CD4-positive, alpha-beta T cell (primary cell): ENCODE results near the gene XRCC5. TPM values are rescaled to one million over a fixed set of nuclear protein-coding genes. Genes with fewer than 3 reads are reported as not detected.

Source experiments
- ATAC-seq: fragments of 200-7000 bp; cut with Tn5 transposase; one replicate; pipeline ENCODE4 v1.10.0; 2022; ENCODE audit warnings: mild to moderate bottlenecking; ENCODE audit not compliant: poor library complexity
- CTCF ChIA-PET: fragments of 350-600 bp; sonication (Branson Sonifier 250); formaldehyde crosslinking; loops from one replicate; lab custom pipeline; 2021; ENCODE audit warnings: antibody characterized with exemption, inconsistent platforms; lab: Charles Lee
- POLR2A ChIA-PET: fragments of 350-600 bp; sonication (Branson Sonifier 250); formaldehyde crosslinking; loops from one replicate; lab custom pipeline; 2021; ENCODE audit warnings: antibody characterized with exemption, inconsistent platforms; lab: Charles Lee
- DNase-seq, 14 experiments: peaks; one replicate each; pipeline ENCODE4 v3.0.0-alpha.2; 2013 to 2020; ENCODE audit warnings: mixed read lengths in 2 of 14
- H3K27ac ChIP-seq, 2 donors: one replicate each; pipeline versions ENCODE4 v1.5.1 to v1.7.0; 2013; ENCODE audit warnings: low read length in 2 of 2, low read depth in 1 of 2, mild to moderate bottlenecking in 1 of 2
- H3K27me3 ChIP-seq, 2 experiments: 1 replicate in 1 of 2; 2 replicates in 1 of 2; pipeline versions ENCODE4 v1.6.1 to v1.7.0; 2013; ENCODE audit warnings: low read length in 2 of 2, control low read depth in 1 of 2, mild to moderate bottlenecking in 1 of 2, moderate library complexity in 1 of 2; ENCODE audit not compliant: insufficient read depth in 2 of 2, control insufficient read depth in 1 of 2
- H3K36me3 ChIP-seq: one replicate; pipeline ENCODE4 v1.6.1; 2013; ENCODE audit warnings: low read length, control low read depth; ENCODE audit not compliant: insufficient read depth
- H3K4me1 ChIP-seq: one replicate; pipeline ENCODE4 v1.6.1; 2013; ENCODE audit warnings: low read length, control low read depth; ENCODE audit not compliant: insufficient read depth
- H3K4me3 ChIP-seq: one replicate; pipeline ENCODE4 v1.5.1; 2013; ENCODE audit warnings: mild to moderate bottlenecking, low read length, moderate library complexity
- H3K9me3 ChIP-seq, 2 experiments: 1 replicate in 1 of 2; 2 replicates in 1 of 2; pipeline versions ENCODE4 v1.6.1 to v1.7.0; 2013; ENCODE audit warnings: low read length in 2 of 2, mild to moderate bottlenecking in 2 of 2, control low read depth in 1 of 2, moderate library complexity in 1 of 2; ENCODE audit not compliant: control insufficient read depth in 1 of 2, insufficient read depth in 1 of 2
- H3K27ac Mint-ChIP-seq: one replicate; pipeline ENCODE4 v1.8.0; 2020; ENCODE audit warnings: mixed read lengths
- H3K27me3 Mint-ChIP-seq: one replicate; pipeline ENCODE4 v1.8.0; 2021; ENCODE audit warnings: mixed read lengths
- H3K36me3 Mint-ChIP-seq: one replicate; pipeline ENCODE4 v1.8.0; 2021; ENCODE audit warnings: low read depth, mixed read lengths
- H3K4me1 Mint-ChIP-seq: one replicate; pipeline ENCODE4 v1.8.0; 2021; ENCODE audit warnings: low read depth, mixed read lengths
- H3K4me3 Mint-ChIP-seq: one replicate; pipeline ENCODE4 v1.8.0; 2020; ENCODE audit warnings: mild to moderate bottlenecking, mixed read lengths
- H3K9me3 Mint-ChIP-seq: one replicate; pipeline ENCODE4 v1.8.0; 2020; ENCODE audit warnings: mixed read lengths
- intact Hi-C, 2 experiments: fragments of 100-400 bp; cut with DNase I in 1 of 2; cut with micrococcal nuclease in 1 of 2; formaldehyde crosslinking; loops; one replicate each; pipeline versions ENCODE4 v1.15.1 to v1.9.0; 2023 to 2025; cut with DNase I, micrococcal nuclease
- total RNA-seq, 174 experiments: library from RNA in 2 of 174; stranded (reverse) in 2 of 174; gene quantifications; one replicate each; pipeline ENCODE4 v1.2.3 and lab custom pipeline; 2021 to 2026
- TF ChIP-seq, protein P1 (sequence below): fragments of 200-600 bp; IDR thresholded peaks from one replicate; pipeline ENCODE4 v1.8.0; 2022; ENCODE audit warnings: antibody characterized with exemption, mild to moderate bottlenecking

XRCC5 gene
- total RNA-seq, 2 experiments from 2014 or later: 126 to 129 TPM

DNA sequence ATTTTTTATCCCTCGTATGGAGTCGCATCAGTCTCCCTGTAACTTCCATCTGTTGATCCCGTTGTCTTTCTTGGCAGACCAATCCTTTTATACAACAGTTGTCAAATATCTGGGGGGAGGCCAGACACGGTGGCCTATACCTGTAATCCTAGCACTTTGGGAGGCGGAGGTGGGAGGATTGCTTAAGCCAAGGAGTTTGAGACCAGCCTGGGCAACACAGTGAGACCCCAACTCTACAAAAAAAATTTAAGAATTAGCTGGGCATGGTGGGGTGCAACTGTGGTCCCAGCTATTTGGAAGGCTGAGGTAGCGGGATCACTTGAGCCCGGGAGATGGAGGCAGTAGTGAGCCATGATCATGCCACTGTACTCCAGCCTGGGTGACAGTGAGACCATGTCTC is 2.0 kb downstream of the XRCC5 start:
- DNase-seq: no peak
- Histone ChIP-seq H3K9me3 (no peaks in the 10 kb centered on the region), H3K27ac (no peak overlapping the region), H3K4me1 (peaks cover 46% of the 10 kb centered on the region), H3K4me3 (no peak overlapping the region), H3K27me3 (no peaks in the 10 kb centered on the region), H3K36me3 (peaks cover 47% of the 10 kb centered on the region)
- H3K27ac Mint-ChIP-seq: peak overlapping the region; percentile 97
- peak overlapping the region; percentile 100 for H3K4me3 Mint-ChIP-seq
- ATAC-seq: no peak
- CTCF ChIA-PET: interaction anchor here (0.9 to 1.7 kb wide), 2 partner anchors 22 to 293 kb away, joined by 4 to 8 read pairs; no protein-coding TSS in a partner anchor
- no peaks in the 10 kb centered on the region for H3K27me3 Mint-ChIP-seq
- intact Hi-C loops: loop anchor here (5.0 to 10.0 kb wide), 2 partner anchors 56 to 386 kb away; partner anchors contain the start of gene RPL37A (in 1 of the 2)
- peaks cover 68% of the 10 kb centered on the region for H3K36me3 Mint-ChIP-seq
- no peaks in the 10 kb centered on the region for H3K9me3 Mint-ChIP-seq
- POLR2A ChIA-PET: interaction anchor here (0.7 to 4.7 kb wide), 2 partner anchors 16 to 28 kb away, joined by 3 to 106 read pairs; partner anchors contain the start of genes PECR and TMEM169
- peaks cover 72% of the 10 kb centered on the region for H3K4me1 Mint-ChIP-seq
- TF ChIP-seq, protein P1, sequence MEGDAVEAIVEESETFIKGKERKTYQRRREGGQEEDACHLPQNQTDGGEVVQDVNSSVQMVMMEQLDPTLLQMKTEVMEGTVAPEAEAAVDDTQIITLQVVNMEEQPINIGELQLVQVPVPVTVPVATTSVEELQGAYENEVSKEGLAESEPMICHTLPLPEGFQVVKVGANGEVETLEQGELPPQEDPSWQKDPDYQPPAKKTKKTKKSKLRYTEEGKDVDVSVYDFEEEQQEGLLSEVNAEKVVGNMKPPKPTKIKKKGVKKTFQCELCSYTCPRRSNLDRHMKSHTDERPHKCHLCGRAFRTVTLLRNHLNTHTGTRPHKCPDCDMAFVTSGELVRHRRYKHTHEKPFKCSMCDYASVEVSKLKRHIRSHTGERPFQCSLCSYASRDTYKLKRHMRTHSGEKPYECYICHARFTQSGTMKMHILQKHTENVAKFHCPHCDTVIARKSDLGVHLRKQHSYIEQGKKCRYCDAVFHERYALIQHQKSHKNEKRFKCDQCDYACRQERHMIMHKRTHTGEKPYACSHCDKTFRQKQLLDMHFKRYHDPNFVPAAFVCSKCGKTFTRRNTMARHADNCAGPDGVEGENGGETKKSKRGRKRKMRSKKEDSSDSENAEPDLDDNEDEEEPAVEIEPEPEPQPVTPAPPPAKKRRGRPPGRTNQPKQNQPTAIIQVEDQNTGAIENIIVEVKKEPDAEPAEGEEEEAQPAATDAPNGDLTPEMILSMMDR: no peak

DNA sequence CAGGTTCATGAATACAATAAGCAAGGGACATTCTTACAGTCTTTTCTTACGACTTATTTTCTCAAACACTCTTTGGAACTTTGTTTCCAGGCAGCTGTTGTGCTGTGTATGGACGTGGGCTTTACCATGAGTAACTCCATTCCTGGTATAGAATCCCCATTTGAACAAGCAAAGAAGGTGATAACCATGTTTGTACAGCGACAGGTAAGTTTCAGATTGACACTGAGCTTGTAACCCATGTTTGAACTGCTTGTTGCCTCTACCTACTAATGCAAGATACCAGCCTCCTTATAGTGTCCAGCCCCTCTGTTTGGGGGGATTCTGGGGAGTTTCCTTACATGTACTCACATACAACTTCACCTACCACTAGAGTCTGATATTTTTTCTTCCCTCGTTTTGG is 3.8 kb downstream of the XRCC5 start:
- H3K27ac Mint-ChIP-seq: peak overlapping the region; percentile 97
- CTCF ChIA-PET: no interaction called here
- TF ChIP-seq, protein P1: no peak
- peaks cover 90% of the 10 kb centered on the region for H3K4me1 Mint-ChIP-seq
- Histone ChIP-seq H3K27ac (no peak overlapping the region), H3K4me1 (peaks cover 46% of the 10 kb centered on the region), H3K9me3 (no peaks in the 10 kb centered on the region), H3K27me3 (no peaks in the 10 kb centered on the region), H3K4me3 (no peak overlapping the region), H3K36me3 (peaks cover 65% of the 10 kb centered on the region)
- ATAC-seq: no peak
- no peaks in the 10 kb centered on the region for H3K9me3 Mint-ChIP-seq
- DNase-seq: no peak
- H3K36me3 Mint-ChIP-seq: peaks cover 87% of the 10 kb centered on the region
- intact Hi-C loops: loop anchor here (2.0 to 10.0 kb wide), 3 partner anchors 30 to 384 kb away; partner anchors contain the start of gene RPL37A (in 1 of the 2)
- peak overlapping the region; percentile 51 for H3K4me3 Mint-ChIP-seq
- no peaks in the 10 kb centered on the region for H3K27me3 Mint-ChIP-seq
- POLR2A ChIA-PET: interaction anchor here (2.2 kb wide), 1 partner anchor 55 kb away, joined by 7 read pairs; no protein-coding TSS in a partner anchor

GRCh38 chr2:216113572-216113971 is 4.4 kb downstream of the XRCC5 start:
- intact Hi-C loops: loop anchor here (2.0 to 10.0 kb wide), 3 partner anchors 31 to 384 kb away; partner anchors contain the start of gene RPL37A (in 1 of the 2)
- Mint-ChIP-seq H3K27ac (no peak overlapping the region), H3K4me1 (peaks cover 95% of the 10 kb centered on the region), H3K27me3 (no peaks in the 10 kb centered on the region), H3K9me3 (no peaks in the 10 kb centered on the region), H3K36me3 (peaks cover 93% of the 10 kb centered on the region), H3K4me3 (no peak overlapping the region)
- Histone ChIP-seq H3K36me3 (peaks cover 71% of the 10 kb centered on the region), H3K4me3 (no peak overlapping the region), H3K27ac (peak overlapping the region in 1 of 2 donors; percentile 15), H3K9me3 (no peaks in the 10 kb centered on the region), H3K27me3 (no peaks in the 10 kb centered on the region), H3K4me1 (peaks cover 44% of the 10 kb centered on the region)
- ChIA-PET CTCF (interaction anchor here (1.5 to 1.9 kb wide), 2 partner anchors 10 to 54 kb away, joined by 3 to 12 read pairs; no protein-coding TSS in a partner anchor), POLR2A (interaction anchor here (2.2 kb wide), 1 partner anchor 56 kb away, joined by 7 read pairs; no protein-coding TSS in a partner anchor)
- ATAC-seq (no peak), DNase-seq (peak in 1 of 14 experiments; percentile 9)
- TF ChIP-seq, protein P1: no peak
